Peyer's patch (tissue), 4 donors: ENCODE measurements around the gene RBM20. TPM values are rescaled to one million over a fixed set of nuclear protein-coding genes. Genes with fewer than 3 reads are reported as not detected.
"Not testable (repeated sequence)": the region's sequence is repeated elsewhere in the genome, so short reads cannot be mapped to it uniquely, and the experiment has no call there.

ENCODE experiments used
- DNase-seq, 3 donors: peaks; one replicate each; pipeline ENCODE4 v3.0.0-alpha.2; 2017 to 2019
- H3K27ac ChIP-seq, 4 donors: fragments of 200-600 bp; sonication (generic); one replicate each; pipeline ENCODE4 v1.5.1; 2016 to 2019
- H3K27me3 ChIP-seq, 2 donors: fragments of 200-600 bp; sonication (generic); one replicate each; pipeline ENCODE4 v1.5.1; 2019
- H3K36me3 ChIP-seq, 3 donors: fragments of 200-600 bp; sonication (generic); one replicate each; pipeline ENCODE4 v1.5.1; 2016 to 2019
- H3K4me1 ChIP-seq, 4 donors: fragments of 200-600 bp; sonication (generic); one replicate each; pipeline ENCODE4 v1.5.1; 2016 to 2019
- H3K4me3 ChIP-seq, 4 donors: fragments of 200-600 bp; sonication (generic); 1 replicate in 3 of 4; 2 replicates in 1 of 4; pipeline ENCODE4 v1.5.1; 2016 to 2019; ENCODE audit warnings: mild to moderate bottlenecking in 1 of 4
- H3K9me3 ChIP-seq, 4 donors: fragments of 200-600 bp; sonication (generic); one replicate each; pipeline ENCODE4 v1.5.1; 2016 to 2019; ENCODE audit warnings: mild to moderate bottlenecking in 1 of 4
- POLR2A ChIP-seq, 2 donors: fragments of 450-650 bp; IDR thresholded peaks; one replicate each; pipeline ENCODE4 v1.5.1; 2017; ENCODE audit warnings: antibody characterized with exemption in 2 of 2, mild to moderate bottlenecking in 2 of 2, moderate library complexity in 2 of 2
- total RNA-seq, 4 donors: library from RNA; depleted of rRNA; stranded (reverse); fragments of >200 nt; gene quantifications; one replicate each; pipeline ENCODE4 v1.1.0, GENCODE V29; 2016
- TF ChIP-seq, protein P1 (sequence below), 6 experiments: fragments of 450-650 bp in 4 of 6; fragments of 200-600 bp in 2 of 6; sonication (generic) in 1 of 6; IDR thresholded peaks; one replicate each; pipeline ENCODE4 v1.5.1; 2017 to 2019; ENCODE audit warnings: antibody characterized with exemption in 6 of 6, mild to moderate bottlenecking in 3 of 6, moderate library complexity in 1 of 6

Gene RBM20
- total RNA-seq, 4 donors from 2014 or later, result 0.80 to 4.1 (median 1.2) TPM

DNA sequence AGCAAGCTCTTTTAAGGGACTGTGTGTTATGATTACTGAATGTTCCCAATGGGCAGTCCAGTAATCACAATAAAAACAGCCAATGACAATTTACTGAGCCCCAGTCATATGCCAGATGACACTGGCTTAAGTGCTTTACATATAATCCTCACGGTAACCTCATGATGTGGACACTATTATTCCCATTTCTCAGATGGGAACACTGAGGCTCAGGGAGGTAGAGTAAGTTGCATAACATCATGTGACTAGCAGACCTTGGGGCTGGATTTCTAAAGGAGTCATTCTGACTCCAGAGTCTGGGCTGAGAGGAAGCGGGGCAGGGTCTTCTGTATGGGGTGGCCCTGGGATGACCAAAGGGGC is 7.6 kb upstream of the RBM20 start:
- TF ChIP-seq, protein P1, sequence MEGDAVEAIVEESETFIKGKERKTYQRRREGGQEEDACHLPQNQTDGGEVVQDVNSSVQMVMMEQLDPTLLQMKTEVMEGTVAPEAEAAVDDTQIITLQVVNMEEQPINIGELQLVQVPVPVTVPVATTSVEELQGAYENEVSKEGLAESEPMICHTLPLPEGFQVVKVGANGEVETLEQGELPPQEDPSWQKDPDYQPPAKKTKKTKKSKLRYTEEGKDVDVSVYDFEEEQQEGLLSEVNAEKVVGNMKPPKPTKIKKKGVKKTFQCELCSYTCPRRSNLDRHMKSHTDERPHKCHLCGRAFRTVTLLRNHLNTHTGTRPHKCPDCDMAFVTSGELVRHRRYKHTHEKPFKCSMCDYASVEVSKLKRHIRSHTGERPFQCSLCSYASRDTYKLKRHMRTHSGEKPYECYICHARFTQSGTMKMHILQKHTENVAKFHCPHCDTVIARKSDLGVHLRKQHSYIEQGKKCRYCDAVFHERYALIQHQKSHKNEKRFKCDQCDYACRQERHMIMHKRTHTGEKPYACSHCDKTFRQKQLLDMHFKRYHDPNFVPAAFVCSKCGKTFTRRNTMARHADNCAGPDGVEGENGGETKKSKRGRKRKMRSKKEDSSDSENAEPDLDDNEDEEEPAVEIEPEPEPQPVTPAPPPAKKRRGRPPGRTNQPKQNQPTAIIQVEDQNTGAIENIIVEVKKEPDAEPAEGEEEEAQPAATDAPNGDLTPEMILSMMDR (IDR thresholded peaks at IDR 0.05), result no peak
- no peak overlapping the region for H3K4me3 ChIP-seq
- peaks cover 0 to 3% (median 0%) of the 10 kb centered on the region in 4 donors for H3K4me1 ChIP-seq
- H3K27ac ChIP-seq, result peak overlapping the region in 1 of 4 donors; percentile 32
- no peaks in the 10 kb centered on the region for H3K9me3 ChIP-seq
- no peaks in the 10 kb centered on the region for H3K36me3 ChIP-seq
- no peak for DNase-seq
- H3K27me3 ChIP-seq, result no peaks in the 10 kb centered on the region

GRCh38 chr10:110636932-110637557 is 7.1 kb upstream of the RBM20 start:
- H3K4me1 ChIP-seq, result peaks cover 0 to 3% (median 0%) of the 10 kb centered on the region in 4 donors
- peak overlapping the region in 1 of 4 donors; percentile 32 for H3K27ac ChIP-seq
- no peaks in the 10 kb centered on the region for H3K27me3 ChIP-seq
- no peak for DNase-seq
- H3K4me3 ChIP-seq, result no peak overlapping the region
- H3K9me3 ChIP-seq, result no peaks in the 10 kb centered on the region
- no peak for TF ChIP-seq POLR2A (IDR thresholded peaks at IDR 0.05)
- TF ChIP-seq, protein P1 (IDR thresholded peaks at IDR 0.05), result no peak
- no peaks in the 10 kb centered on the region for H3K36me3 ChIP-seq

DNA sequence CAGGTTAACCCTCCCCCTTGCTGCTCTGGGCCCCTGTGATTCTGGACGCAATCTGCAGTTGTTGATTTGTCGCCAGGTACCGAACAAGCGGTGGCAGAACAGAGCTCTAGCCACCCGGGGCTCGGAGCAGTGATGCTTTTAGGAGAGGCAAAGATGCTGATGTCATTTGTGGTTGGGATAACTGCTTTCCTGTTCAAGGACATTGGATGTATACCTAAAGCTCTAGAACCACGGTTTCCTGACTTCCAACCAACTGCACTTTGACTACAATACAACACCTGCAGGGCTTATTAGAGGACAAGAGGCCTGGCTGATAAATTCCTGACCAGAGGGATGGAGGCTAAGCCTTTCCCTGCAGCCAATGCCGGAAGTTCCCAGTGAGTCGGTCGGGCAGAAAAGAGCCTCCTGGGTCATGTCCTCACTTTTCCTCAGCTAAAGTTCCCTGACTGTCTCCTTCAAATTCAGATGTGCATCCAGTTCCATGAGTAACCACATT is 6.5 kb upstream of the RBM20 start:
- H3K9me3 ChIP-seq, result no peaks in the 10 kb centered on the region
- H3K27ac ChIP-seq, result peak overlapping the region in 1 of 4 donors; percentile 32
- no peak for DNase-seq
- H3K4me3 ChIP-seq, result no peak overlapping the region
- H3K36me3 ChIP-seq, result no peaks in the 10 kb centered on the region
- no peaks in the 10 kb centered on the region for H3K27me3 ChIP-seq
- TF ChIP-seq, protein P1 (IDR thresholded peaks at IDR 0.05), result no peak
- TF ChIP-seq POLR2A (IDR thresholded peaks at IDR 0.05), result no peak
- H3K4me1 ChIP-seq, result peaks cover 0 to 3% (median 0%) of the 10 kb centered on the region in 4 donors

GRCh38 chr10:110638319-110638718 is 5.8 kb upstream of the RBM20 start:
- Histone ChIP-seq H3K27me3 (peaks cover 0 to 6% of the 10 kb centered on the region in 2 donors), H3K27ac (no peak overlapping the region), H3K9me3 (no peaks in the 10 kb centered on the region), H3K4me1 (peaks cover 0 to 8% (median 2%) of the 10 kb centered on the region in 4 donors), H3K36me3 (no peaks in the 10 kb centered on the region), H3K4me3 (no peak overlapping the region)
- no peak for TF ChIP-seq POLR2A (IDR thresholded peaks at IDR 0.05)
- no peak for DNase-seq

DNA sequence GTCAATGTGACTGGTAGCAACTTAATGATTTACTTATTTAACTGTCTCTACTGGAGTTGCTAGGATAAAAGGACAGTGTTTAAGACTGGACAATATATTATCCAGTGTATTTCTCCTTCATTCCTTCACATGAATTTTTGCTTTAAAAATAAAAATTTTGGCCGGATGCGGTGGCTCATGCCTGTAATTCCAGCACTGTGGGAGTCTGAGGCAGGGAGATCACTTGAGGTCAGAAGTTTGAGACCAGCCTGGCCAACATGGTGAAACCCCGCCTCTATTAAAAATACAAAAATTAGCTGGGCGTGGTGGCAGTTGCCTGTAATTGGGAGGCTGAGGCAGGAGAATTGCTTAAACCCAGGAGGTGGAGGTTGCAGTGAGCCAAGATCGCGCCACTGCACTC is 5.1 kb upstream of the RBM20 start:
- not testable (repeated sequence) for H3K9me3 ChIP-seq, H3K27ac ChIP-seq, DNase-seq, H3K4me3 ChIP-seq, H3K36me3 ChIP-seq
- Histone ChIP-seq H3K4me1 (peaks cover 0 to 15% (median 8%) of the 10 kb centered on the region in 4 donors), H3K27me3 (peaks cover 0 to 11% of the 10 kb centered on the region in 2 donors)

DNA sequence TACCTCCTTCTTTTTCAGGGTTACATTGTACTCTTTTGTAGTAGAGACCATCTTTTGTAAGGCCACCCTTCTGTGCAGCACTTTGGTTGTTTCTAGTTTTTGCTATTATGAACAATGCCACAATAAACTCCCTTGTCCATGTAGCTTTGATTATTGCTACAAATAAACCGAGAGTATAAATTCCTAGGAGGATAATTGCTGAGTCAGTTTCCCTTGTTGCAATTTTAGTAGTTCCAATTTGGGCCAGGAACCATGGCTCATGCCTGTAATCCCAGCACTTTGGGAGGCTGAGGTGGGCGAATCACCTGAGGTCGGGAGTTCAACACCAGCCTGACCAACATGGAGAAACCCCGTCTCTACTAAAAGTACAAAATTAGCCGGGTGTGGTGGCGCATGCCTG is 4.3 kb upstream of the RBM20 start:
- Histone ChIP-seq H3K4me1 (peaks cover 0 to 23% (median 12%) of the 10 kb centered on the region in 4 donors), H3K27me3 (peaks cover 0 to 19% of the 10 kb centered on the region in 2 donors)
- not testable (repeated sequence) for H3K36me3 ChIP-seq, H3K27ac ChIP-seq, DNase-seq, H3K4me3 ChIP-seq, H3K9me3 ChIP-seq

DNA sequence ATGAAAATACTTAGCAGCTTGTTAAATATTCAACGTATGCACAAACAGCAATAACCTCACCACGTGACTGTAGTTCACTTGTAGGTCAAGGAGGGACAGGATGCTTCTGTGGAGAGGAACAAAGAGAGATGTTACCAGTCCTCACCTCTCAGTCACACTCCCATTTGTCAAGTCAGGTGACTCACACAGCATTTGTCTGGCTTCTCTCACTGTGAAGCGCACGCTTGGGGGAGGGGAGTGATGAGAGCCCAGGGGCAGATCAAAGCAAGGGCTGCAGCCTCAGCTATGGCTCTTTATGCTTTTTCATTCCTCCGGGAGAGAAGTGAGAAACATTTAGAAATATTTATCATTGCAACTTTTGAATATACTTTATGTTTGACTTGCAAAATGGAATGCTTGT is 2.9 kb upstream of the RBM20 start:
- H3K4me1 ChIP-seq, result peaks cover 0 to 27% (median 12%) of the 10 kb centered on the region in 4 donors
- no peaks in the 10 kb centered on the region for H3K36me3 ChIP-seq
- H3K4me3 ChIP-seq, result no peak overlapping the region
- DNase-seq, result no peak
- no peaks in the 10 kb centered on the region for H3K9me3 ChIP-seq
- peaks cover 0 to 26% of the 10 kb centered on the region in 2 donors for H3K27me3 ChIP-seq
- no peak overlapping the region for H3K27ac ChIP-seq
- TF ChIP-seq, protein P1 (IDR thresholded peaks at IDR 0.05), result no peak
- TF ChIP-seq POLR2A (IDR thresholded peaks at IDR 0.05), result no peak
